Endothelial cell of umbilical vein (primary cell): ENCODE data around the gene THEMIS. TPM values are rescaled to one million over a fixed set of nuclear protein-coding genes. Genes with fewer than 3 reads are reported as not detected.

Source experiments
- BruUV-seq: library from RNA; stranded (reverse); fragments of 400-500 nt; replicated peaks from 2 replicates; lab custom pipeline; 2021; lab: Mats Ljungman, UMichigan
- CTCF ChIA-PET: fragments of 300-600, 350-600 bp; sonication (Branson Sonifier 250); formaldehyde crosslinking; loops from one replicate; lab custom pipeline; 2021; ENCODE audit warnings: antibody characterized with exemption, inconsistent platforms; lab: Charles Lee
- POLR2A ChIA-PET: fragments of 300-600, 350-600 bp; sonication (Branson Sonifier 250); formaldehyde crosslinking; loops from one replicate; lab custom pipeline; 2021; ENCODE audit warnings: antibody characterized with exemption, inconsistent platforms; lab: Charles Lee
- DNase-seq: peaks from one replicate; pipeline ENCODE4 v3.0.0-alpha.2; 2011; ENCODE audit warnings: low read depth, low spot score
- FAIRE-seq: peaks from 2 replicates; lab custom pipeline; 2011; peaks lifted over from hg19 to GRCh38; lab: Jason Lieb, UNC
- H2AFZ ChIP-seq: 2 replicates; pipeline ENCODE4 v1.6.0; 2012; ENCODE audit warnings: low read depth, low read length, control low read depth, inconsistent platforms
- H3K27ac ChIP-seq: 2 replicates; pipeline ENCODE4 v1.5.1; 2011; ENCODE audit warnings: low read depth, mild to moderate bottlenecking, control low read depth, low read length, moderate library complexity; ENCODE audit not compliant: insufficient read depth
- H3K27me3 ChIP-seq, 2 experiments: 2 replicates each; pipeline versions ENCODE4 v1.6.0 to v1.6.1; 2011; ENCODE audit warnings: low read length in 2 of 2, mixed read lengths in 1 of 2; ENCODE audit not compliant: control insufficient read depth in 2 of 2, insufficient read depth in 2 of 2
- H3K36me3 ChIP-seq, 2 experiments: 2 replicates in 1 of 2; 3 replicates in 1 of 2; pipeline ENCODE4 v1.5.1; 2011; ENCODE audit warnings: low read length in 2 of 2, mild to moderate bottlenecking in 1 of 2, moderate library complexity in 1 of 2; ENCODE audit not compliant: control insufficient read depth in 2 of 2, insufficient read depth in 2 of 2; ENCODE audit errors: extremely low read depth in 1 of 2
- H3K4me1 ChIP-seq: 3 replicates; pipeline ENCODE4 v1.5.1; 2011; ENCODE audit warnings: mild to moderate bottlenecking, low read length; ENCODE audit not compliant: control insufficient read depth, insufficient read depth; ENCODE audit errors: extremely low read depth
- H3K4me2 ChIP-seq: 2 replicates; pipeline ENCODE4 v1.6.1; 2011; ENCODE audit warnings: low read length, control low read depth, mixed read lengths; ENCODE audit not compliant: insufficient read depth
- H3K4me3 ChIP-seq, 3 experiments: fragments of 200-600 bp in 1 of 3; sonication (generic), shearing (Covaris generic) in 1 of 3; replicated peaks in 1 of 3; 2 replicates each; pipeline ENCODE4 v1.5.1; 2011 to 2016; ENCODE audit warnings: control low read depth in 3 of 3, low read length in 3 of 3, mild to moderate bottlenecking in 2 of 3, inconsistent platforms in 1 of 3, low read depth in 1 of 3, moderate library complexity in 1 of 3; ENCODE audit not compliant: insufficient read depth in 1 of 3
- H3K79me2 ChIP-seq: 2 replicates; pipeline ENCODE4 v1.6.0; 2012; ENCODE audit warnings: low read length, inconsistent platforms; ENCODE audit not compliant: control insufficient read depth, insufficient read depth
- H3K9ac ChIP-seq: replicated peaks from 2 replicates; pipeline ENCODE3; 2011; ENCODE audit warnings: low read length, control low read depth; ENCODE audit not compliant: insufficient read depth; ENCODE audit errors: extremely low read depth
- H3K9me1 ChIP-seq: replicated peaks from 3 replicates; pipeline ENCODE4 v1.6.0; 2011; ENCODE audit warnings: mild to moderate bottlenecking, low read length; ENCODE audit not compliant: control insufficient read depth, insufficient read depth; ENCODE audit errors: extremely low read depth
- H3K9me3 ChIP-seq: replicated peaks from 2 replicates; pipeline ENCODE4 v1.5.1; 2012; ENCODE audit warnings: low read length, inconsistent platforms; ENCODE audit not compliant: control insufficient read depth, insufficient read depth
- H4K20me1 ChIP-seq: replicated peaks from 2 replicates; pipeline ENCODE3; 2011; ENCODE audit warnings: mild to moderate bottlenecking, low read length; ENCODE audit not compliant: control insufficient read depth, insufficient read depth; ENCODE audit errors: extremely low read depth
- CTCF ChIP-seq, 2 donors: IDR thresholded peaks; 1 replicate in 1 of 2; 2 replicates in 1 of 2; pipeline ENCODE4 v1.5.1; 2011; ENCODE audit warnings: low read length in 2 of 2, mild to moderate bottlenecking in 2 of 2, moderate library complexity in 2 of 2, control low read depth in 1 of 2, inconsistent platforms in 1 of 2, low read depth in 1 of 2; ENCODE audit not compliant: insufficient read depth in 1 of 2; ENCODE audit errors: extremely low read depth in 1 of 2
- EZH2 ChIP-seq: IDR thresholded peaks from 2 replicates; pipeline ENCODE4 v1.6.1; 2012; ENCODE audit warnings: borderline replicate concordance, low read depth, mild to moderate bottlenecking, moderate library complexity, low read length, inconsistent platforms; ENCODE audit not compliant: severe bottlenecking
- FOS ChIP-seq: IDR thresholded peaks from 2 replicates; pipeline ENCODE4 v1.6.1; 2011; ENCODE audit warnings: mild to moderate bottlenecking, low read length, moderate library complexity, borderline replicate concordance; ENCODE audit not compliant: insufficient read depth
- GATA2 ChIP-seq: IDR thresholded peaks from 2 replicates; pipeline ENCODE4 v1.7.0; 2011; ENCODE audit warnings: low read depth, mild to moderate bottlenecking, moderate library complexity, mixed read lengths, low read length; ENCODE audit not compliant: insufficient read length, insufficient read depth
- JUN ChIP-seq: IDR thresholded peaks from 2 replicates; pipeline ENCODE4 v1.6.1; 2011; ENCODE audit warnings: borderline replicate concordance, low read depth; ENCODE audit not compliant: insufficient read length, insufficient read depth
- MAX ChIP-seq: IDR thresholded peaks from 2 replicates; pipeline ENCODE4 v1.6.1; 2011; ENCODE audit not compliant: insufficient read depth, insufficient read length
- MYC ChIP-seq: IDR thresholded peaks from one replicate; pipeline ENCODE4 v1.6.1; 2011; ENCODE audit warnings: mild to moderate bottlenecking, low read depth, low read length
- POLR2A ChIP-seq: IDR thresholded peaks from 2 replicates; pipeline ENCODE4 v1.6.1; 2012; ENCODE audit warnings: low read depth, mild to moderate bottlenecking, control low read depth, low read length
- POLR2AphosphoS5 ChIP-seq: IDR thresholded peaks from 2 replicates; pipeline ENCODE4 v1.6.1; 2012; ENCODE audit warnings: low read depth, mild to moderate bottlenecking, control low read depth, low read length, moderate library complexity; ENCODE audit not compliant: insufficient read depth
- dilution Hi-C: fragments of 300-500 bp; cut with MboI; formaldehyde crosslinking; loops from one replicate; pipeline ENCODE4 v1.15.0; 2019; ENCODE audit warnings: low sequenced_read_pairs; ENCODE audit not compliant: extremely low pct_ligation_motif_present
- intact Hi-C: fragments of 100-400 bp; cut with micrococcal nuclease; formaldehyde crosslinking; loops from one replicate; pipeline ENCODE4 v1.10.0; 2022
- polyA plus RNA-seq, 4 experiments: library from polyadenylated mRNA; depleted of rRNA in 3 of 4; stranded (reverse) in 3 of 4; unstranded in 1 of 4; fragments of >200 nt; gene quantifications; 2 replicates each; pipeline versions ENCODE4 v1.2.1 to v1.2.3, GENCODE V29; 2011 to 2012; ENCODE audit warnings: missing spikeins in 1 of 4
- total RNA-seq: library from RNA; stranded (reverse); gene quantifications from 2 replicates; pipeline ENCODE4 v1.2.3, GENCODE V29; 2021

Gene THEMIS
- total and polyA plus RNA-seq, 2 donors (not counting 3 experiments of a cell fraction or from before 2014, with no cell fraction given): not detected

GRCh38 chr6:127938701-127939100 lies 37.8 kb upstream of the THEMIS start:
- POLR2A ChIA-PET: no interaction called here
- Histone ChIP-seq H4K20me1 (no peaks in the 10 kb centered on the region), H3K36me3 (no peaks in the 10 kb centered on the region), H3K9me1 (no peaks in the 10 kb centered on the region), H3K79me2 (no peaks in the 10 kb centered on the region), H3K9ac (peak overlapping the region; percentile 20), H3K27ac (peak overlapping the region; percentile 34), H2AFZ (no peak overlapping the region), H3K4me3 (no peak overlapping the region), H3K4me1 (peaks cover 18% of the 10 kb centered on the region), H3K4me2 (peak overlapping the region; percentile 39), H3K27me3 (no peaks in the 10 kb centered on the region), H3K9me3 (no peaks in the 10 kb centered on the region)
- DNase-seq: peak; percentile 63
- no peak for TF ChIP-seq EZH2
- TF ChIP-seq FOS: peak; percentile 90
- no peak for TF ChIP-seq CTCF (IDR thresholded peaks at IDR 0.05; ENCODE audit: extremely low read depth in 1 of 2, insufficient read depth in 1 of 2, low read depth in 1 of 2, low read length in 2 of 2)
- no peak for TF ChIP-seq MAX
- TF ChIP-seq MYC: no peak
- peak; percentile 95 for TF ChIP-seq JUN
- TF ChIP-seq GATA2: no peak
- no peak for TF ChIP-seq POLR2AphosphoS5
- no peak for TF ChIP-seq POLR2A
- CTCF ChIA-PET: interaction anchor here (0.7 to 1.7 kb wide), 3 partner anchors 13 to 84 kb away, joined by 3 to 4 read pairs (median 3); no protein-coding TSS in a partner anchor
- peak; percentile 76 for FAIRE-seq
- dilution Hi-C loops (no loop called here), intact Hi-C loops (no loop called here)
- BruUV-seq: no TSS peak
